Measurements from ENCODE around the gene SPART.

SPART gene

DNA sequence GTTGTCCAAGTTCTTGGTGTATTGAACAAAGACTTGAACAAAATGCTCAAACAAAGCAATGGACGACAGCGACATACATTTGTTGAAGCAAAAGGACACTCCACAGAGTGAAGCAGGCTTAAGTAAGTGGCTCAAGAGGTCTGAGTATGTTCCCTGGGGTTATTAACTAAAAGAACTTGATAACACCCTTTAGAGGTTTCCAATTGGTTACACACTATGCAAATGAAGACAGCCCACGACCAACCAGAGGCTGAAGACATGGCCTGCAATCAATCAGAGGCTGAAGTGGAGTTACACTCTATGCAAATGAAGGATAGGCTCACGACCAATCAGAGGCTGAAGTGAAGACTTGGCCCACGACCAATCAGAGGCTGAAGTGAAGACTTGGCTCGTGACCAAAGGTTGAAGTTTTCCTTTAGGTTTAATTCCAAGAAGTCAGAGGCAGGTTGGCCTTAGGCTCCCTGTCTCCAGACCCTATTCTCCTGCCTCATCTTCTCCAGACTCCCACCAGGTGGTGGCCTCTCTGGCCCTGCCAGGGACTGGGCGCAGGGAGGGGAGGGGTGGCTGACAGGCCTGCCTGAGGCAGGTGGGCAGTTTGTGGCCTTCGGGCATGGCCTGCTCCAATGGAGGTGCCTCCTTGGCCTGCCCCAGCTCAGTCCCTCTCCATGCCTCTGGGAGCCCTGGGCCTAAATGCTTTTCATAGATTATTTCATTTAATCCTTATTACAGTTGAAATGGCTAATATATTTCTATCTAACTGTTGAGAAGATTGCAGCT lies 86.6 kb downstream of the SPART start:
- no peak for DNase-seq (ENCODE audit: extremely low read depth in 1 of 2, low read depth in 1 of 2)

DNA sequence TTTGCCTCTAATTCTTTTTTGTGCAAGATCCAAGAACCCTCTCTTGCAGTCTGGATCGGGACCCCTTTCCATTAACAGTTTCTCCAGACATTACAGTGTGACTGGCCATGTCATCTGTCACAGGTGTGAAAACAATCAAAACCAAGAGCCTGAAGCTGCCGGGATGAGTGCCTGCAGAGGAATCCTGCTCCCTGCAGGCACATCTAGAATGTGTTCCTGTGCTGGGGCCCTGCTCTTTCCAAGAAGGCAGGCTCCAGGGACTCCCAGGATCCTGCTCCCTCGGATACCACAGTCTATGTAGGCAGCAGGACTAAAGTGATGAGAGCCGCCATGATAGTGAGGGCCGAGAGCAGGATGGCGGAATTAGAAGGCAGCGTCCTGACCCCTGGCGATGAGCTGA lies 87.4 kb downstream of the SPART start:
- no peak for DNase-seq (ENCODE audit: extremely low read depth in 1 of 2, low read depth in 1 of 2)

All from activated CD8-positive, alpha-beta memory T cell treated with anti-CD3 and anti-CD28 coated beads for 1 hour (primary cell).